Fibroblast of villous mesenchyme (primary cell): ENCODE results near the gene HCK. TPM values are rescaled to one million over a fixed set of nuclear protein-coding genes. Genes with fewer than 3 reads are reported as not detected.

ENCODE experiments used
- DNase-seq: peaks from one replicate; pipeline ENCODE4 v3.0.0-alpha.2; 2010; ENCODE audit warnings: low read depth
- H3K4me3 ChIP-seq: 2 replicates; pipeline ENCODE4 v1.5.1; 2011; ENCODE audit warnings: low read depth, mild to moderate bottlenecking, low read length
- CTCF ChIP-seq: IDR thresholded peaks from 2 replicates; pipeline ENCODE4 v1.5.1; 2012; ENCODE audit warnings: low read depth, mild to moderate bottlenecking, low read length; ENCODE audit not compliant: insufficient read depth
- total RNA-seq: library from RNA; depleted of rRNA; stranded (reverse); fragments of >200 nt; gene quantifications from 2 replicates; pipeline ENCODE4 v1.2.3, GENCODE V29; 2012

Gene HCK
- not detected in 2 replicates for total RNA-seq

GRCh38 chr20:32052090-32052777 lies at the start of gene HCK:
TSS of gene HCK (plus strand) at chr20:32052242.
- DNase-seq: no peak
- H3K4me3 ChIP-seq: no peak within 1 kb of the TSS
- TF ChIP-seq CTCF: no peak

DNA sequence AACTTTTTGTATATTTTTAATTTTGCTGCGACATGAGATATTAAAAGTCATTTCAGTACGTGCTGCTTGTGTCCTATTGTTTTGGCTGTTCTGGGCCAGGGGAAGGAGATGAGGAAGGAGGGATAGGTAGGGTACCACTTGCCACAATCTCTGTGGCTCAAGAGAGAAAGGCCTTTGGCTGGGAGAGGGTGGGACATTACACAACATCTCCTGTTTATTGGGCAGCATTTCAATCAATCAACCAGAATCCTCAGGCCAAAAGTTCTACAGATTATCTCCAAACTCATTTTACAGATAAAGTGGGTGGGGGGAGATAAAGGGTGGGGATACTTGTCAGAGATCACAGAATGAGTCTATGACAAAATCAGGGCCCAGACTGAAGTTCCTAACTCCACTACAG lies 48.7 kb upstream of the HCK start:
- no peak for TF ChIP-seq CTCF
- no peak for DNase-seq
- H3K4me3 ChIP-seq: no peak overlapping the region

- no peak overlapping the region for H3K4me3 ChIP-seq
- TF ChIP-seq CTCF: no peak
- DNase-seq: peak; percentile 26
Measured at GRCh38 chr20:32004963-32005362, 47.1 kb upstream of the HCK start.

- no peak for TF ChIP-seq CTCF
- H3K4me3 ChIP-seq: no peak overlapping the region
Measured at GRCh38 chr20:32006053-32006452, 46.0 kb upstream of the HCK start.

GRCh38 chr20:32006841-32007786 lies 44.9 kb upstream of the HCK start:
- no peak overlapping the region for H3K4me3 ChIP-seq
- no peak for TF ChIP-seq CTCF
- no peak for DNase-seq

More at GRCh38 chr20:32006053-32006452, 46.0 kb upstream of the HCK start:
- no peak for DNase-seq

DNA sequence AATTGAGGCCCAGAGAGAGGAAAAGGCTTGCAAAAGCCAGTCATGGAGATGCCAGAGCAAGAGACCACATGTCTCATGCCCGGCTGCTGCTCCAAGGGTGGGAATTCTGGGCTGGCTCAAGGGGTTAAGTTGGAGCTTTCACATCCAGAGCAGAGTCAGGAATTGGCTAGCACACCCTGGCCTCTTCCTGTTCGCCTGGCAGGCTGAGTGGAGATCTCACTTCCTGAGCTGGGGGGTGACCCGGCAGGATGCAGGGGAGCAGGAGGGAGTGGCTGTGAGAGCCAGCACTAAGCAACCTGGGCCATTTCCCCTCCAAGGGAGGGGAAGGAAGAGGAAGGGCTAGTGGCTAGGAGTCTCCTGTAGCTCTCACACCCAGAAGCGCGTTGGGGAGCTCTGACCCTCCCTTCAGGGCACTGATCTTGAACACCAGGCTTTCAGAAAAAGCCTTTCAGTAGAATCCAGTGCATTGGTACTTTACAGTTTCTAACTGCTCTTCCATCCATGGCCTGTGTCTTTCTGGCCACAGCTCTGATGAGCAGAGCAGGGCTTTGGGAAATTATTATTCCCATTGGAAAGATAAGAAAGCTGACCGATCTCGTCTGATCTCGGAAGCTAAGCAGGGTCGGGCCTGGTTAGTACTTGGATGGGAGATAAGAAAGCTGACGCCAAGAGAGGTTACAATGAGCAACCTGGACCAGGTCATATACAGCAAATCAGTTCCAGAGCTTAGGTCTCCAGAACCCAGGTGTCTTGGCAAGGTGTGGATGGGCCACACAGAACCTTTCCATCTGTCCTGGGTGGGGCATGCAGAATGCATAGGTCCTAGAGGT lies 44.0 kb upstream of the HCK start:
- TF ChIP-seq CTCF: no peak
- no peak for DNase-seq
- no peak overlapping the region for H3K4me3 ChIP-seq
